Measurements from ENCODE around the gene TRIM26.
"Not testable (repeated sequence)": the region's sequence is repeated elsewhere in the genome, so short reads cannot be mapped to it uniquely, and the experiment has no call there.

The TRIM26 gene

GRCh38 chr6:30169658-30170614 lies 43.3 kb downstream of the TRIM26 start:
- DNase-seq: no peak

DNA sequence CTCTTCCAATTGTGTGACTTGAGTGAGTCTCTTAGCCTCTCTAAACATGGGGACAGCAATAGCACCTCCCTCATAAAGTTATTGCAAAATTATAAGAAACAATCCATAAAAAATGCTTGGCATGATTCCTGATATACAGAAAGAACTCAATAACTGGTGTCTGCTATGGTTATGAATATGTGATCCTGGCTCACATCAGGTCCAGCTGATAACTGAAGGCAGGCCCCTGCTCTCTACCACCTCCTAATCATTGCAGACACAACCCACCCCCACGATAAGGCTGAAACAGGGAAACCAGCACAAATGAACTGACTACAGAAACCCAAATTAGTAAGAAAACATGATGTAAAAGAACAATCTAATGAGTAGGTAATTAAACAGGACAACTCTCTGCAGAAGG lies 44.5 kb downstream of the TRIM26 start:
- no peak for DNase-seq

DNA sequence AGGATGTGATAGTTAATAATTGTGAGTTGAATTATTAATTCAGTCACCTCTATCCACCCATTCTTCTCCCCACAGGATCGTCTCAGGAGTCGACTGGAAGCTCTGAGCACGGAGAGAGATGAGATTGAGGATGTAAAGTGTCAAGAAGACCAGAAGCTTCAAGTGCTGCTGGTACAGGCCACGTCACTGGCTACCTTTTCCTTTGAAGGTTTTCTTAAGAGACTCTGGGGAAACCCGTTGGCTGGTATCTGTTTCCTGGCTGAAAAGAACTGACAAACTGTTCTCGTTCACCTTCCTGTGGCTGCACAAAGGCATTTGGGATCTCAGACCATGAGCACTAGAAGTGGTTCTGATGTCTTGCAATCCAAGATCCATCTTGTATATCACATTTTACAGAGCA lies 46.1 kb downstream of the TRIM26 start:
- DNase-seq: no peak

DNA sequence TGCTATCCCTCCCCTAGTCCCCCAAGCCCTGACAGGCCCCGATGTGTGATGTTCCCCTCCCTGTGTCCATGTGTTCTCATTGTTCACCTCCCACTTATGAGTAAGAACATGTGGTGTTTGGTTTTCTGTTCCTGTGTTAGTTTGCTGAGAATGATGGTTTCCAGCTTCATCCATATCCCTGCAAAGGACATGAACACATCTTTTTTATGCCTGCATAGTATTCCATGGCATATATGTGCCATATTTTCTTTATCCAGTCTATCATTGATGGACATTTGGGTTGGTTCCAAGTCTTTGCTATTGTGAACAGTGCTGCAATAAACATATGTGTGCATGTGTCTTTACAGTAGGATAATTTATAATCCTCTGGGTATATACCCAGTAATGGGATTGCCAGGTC lies 48.0 kb downstream of the TRIM26 start:
- not testable (repeated sequence) for DNase-seq

DNA sequence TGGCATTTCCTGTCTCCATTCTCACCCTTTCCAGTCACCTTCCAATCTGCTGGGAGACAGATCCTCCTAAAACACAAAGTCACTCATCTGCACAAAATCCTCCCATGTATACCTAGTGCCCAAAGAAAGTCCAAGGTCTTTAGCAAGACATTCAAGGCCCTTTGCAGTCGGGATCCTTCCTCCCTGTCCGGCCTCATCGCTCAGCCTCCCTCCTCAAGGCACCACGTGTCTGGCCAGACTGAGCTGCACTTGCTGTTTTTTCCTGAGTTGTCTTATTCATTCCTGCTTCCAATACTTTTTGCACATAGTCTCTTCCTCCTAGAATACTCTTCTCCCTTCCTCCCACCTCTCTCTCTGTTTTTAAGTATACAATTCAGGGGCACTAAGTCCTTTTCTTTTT lies 48.5 kb downstream of the TRIM26 start:
- DNase-seq: no peak

- no peak for DNase-seq
Observed at GRCh38 chr6:30163918-30164654, 49.1 kb downstream of the TRIM26 start.

- DNase-seq: no peak
Observed at GRCh38 chr6:30163090-30163917, 49.9 kb downstream of the TRIM26 start, which contains the start of gene TRIM15. TSS of gene TRIM15 (plus strand) at chr6:30163546. CDS start at chr6:30163685, 139 bp downstream.

DNA sequence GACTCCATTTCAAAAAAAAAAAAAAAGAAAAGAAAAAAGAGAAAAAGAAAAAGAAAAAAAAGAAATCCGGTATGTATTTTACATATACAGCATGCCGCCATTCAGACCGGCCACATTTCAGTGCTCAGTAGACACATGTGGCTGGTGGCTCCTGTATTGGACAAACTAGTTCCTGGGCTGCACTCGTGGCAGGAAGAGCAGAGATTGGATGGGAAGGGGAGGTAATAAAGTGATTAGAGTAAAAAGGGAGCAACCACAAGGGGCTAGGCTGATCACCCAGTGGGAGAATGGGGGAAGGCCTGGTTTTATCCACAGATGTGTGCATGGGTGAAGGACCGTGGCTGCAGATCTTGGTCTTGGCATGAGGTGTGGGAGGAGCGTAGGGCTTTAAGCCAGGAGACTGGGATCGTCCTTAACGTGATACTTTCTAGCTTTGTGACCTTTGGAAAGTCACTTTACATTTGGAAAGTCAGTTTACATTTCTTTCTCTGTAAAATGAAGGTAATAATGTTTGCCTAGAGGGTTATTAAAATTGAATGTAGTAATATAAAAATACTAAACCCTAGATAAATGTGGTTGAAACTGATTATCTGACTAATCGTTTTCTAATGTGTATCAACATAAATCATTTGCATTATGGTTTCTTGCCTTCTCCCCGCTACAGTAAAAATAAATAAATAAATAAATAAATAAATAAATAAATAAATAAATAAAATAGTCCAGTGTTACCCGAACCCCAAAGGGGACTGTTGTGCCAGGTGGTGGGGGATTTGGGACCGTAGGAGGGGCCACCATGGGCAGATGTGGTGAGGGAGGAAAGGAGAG lies 50.7 kb downstream of the TRIM26 start:
- DNase-seq: no peak

DNA sequence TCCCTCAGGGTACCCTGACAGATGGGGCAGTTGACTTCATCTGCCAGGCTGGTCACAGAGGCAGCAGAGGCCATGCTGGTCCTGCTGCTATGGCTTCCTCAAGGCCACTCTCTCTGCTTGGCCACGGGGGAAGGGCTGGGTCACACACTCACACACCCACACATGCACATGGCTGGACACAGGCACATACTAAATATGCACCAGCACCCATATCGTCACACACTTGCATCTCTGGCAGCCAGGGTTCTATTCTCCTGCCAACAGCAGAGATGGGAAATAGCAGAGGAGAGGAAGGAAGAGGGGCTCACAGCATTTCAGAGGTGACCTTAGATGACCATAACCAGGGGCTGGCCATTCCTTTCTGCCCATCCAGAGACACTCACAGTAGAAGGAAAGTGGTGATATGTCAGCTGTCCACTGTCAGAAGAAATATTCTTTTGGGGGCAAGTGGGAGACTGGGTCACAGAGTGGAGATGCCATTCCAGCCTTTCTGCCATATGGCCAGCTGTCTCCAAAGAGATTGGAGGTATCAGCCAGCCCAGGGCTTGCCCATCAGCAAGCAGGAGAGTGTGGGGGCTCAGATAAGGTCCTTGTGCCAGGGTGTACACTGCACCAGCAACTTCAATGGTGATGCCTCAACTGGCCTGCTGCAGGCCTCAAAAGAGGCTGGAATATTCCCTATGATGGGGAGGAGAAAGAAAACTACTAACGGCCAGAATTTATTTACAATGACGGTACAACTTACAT lies 52.2 kb downstream of the TRIM26 start, which contains the start of gene TRIM10:
Gene TRIM10 (minus strand): TSS at position 427 of the 747 bp plus-strand sequence. CDS start 353 bp downstream, at position 74.
- no peak for DNase-seq

- DNase-seq: no peak
Observed at GRCh38 chr6:30160008-30160784, 53.0 kb downstream of the TRIM26 start.

GRCh38 chr6:30158475-30159040 lies 54.6 kb downstream of the TRIM26 start:
- no peak for DNase-seq

DNA sequence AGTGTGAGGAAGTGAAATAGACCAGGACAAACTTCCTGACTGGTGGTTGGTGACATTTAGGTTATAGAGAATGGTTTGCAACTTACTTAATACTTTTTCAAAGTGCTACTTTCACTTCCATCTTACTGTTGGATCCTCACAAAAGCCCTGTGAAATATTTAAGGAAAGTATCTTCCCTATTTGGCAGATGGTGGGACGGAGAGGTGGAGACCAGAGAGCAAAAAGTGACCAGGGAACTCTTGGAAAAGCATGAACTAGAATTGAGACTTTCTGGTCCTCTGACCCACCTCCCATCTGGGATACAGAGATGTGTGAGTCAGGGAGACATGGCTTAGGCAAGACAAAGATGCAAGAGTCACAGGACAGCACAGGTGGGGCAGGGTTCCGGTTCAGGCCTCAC lies 55.2 kb downstream of the TRIM26 start:
- DNase-seq: no peak

GRCh38 chr6:30157581-30157980 lies 55.6 kb downstream of the TRIM26 start:
- no peak for DNase-seq

DNA sequence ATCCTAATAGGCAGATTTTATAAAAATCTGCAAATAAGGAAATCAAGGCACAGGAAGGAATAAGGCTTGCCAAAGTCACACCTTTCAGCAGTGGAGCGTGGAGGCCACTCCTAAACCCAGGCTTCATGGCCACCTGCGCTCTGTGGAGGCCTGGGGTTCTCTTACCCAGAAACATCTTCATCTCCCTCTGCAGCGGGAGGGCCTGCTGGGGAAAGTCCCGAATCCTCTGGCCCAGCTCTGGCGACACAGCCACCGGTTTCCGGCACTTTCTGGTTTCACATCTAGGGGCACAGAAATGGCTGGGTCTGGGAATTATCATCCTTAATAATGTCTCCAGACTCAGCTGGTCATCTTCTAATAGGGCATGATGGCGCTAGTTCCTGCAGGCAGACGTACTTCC lies 56.4 kb downstream of the TRIM26 start:
- DNase-seq: no peak

GRCh38 chr6:30156262-30156599 lies 57.0 kb downstream of the TRIM26 start:
- DNase-seq: no peak

DNA sequence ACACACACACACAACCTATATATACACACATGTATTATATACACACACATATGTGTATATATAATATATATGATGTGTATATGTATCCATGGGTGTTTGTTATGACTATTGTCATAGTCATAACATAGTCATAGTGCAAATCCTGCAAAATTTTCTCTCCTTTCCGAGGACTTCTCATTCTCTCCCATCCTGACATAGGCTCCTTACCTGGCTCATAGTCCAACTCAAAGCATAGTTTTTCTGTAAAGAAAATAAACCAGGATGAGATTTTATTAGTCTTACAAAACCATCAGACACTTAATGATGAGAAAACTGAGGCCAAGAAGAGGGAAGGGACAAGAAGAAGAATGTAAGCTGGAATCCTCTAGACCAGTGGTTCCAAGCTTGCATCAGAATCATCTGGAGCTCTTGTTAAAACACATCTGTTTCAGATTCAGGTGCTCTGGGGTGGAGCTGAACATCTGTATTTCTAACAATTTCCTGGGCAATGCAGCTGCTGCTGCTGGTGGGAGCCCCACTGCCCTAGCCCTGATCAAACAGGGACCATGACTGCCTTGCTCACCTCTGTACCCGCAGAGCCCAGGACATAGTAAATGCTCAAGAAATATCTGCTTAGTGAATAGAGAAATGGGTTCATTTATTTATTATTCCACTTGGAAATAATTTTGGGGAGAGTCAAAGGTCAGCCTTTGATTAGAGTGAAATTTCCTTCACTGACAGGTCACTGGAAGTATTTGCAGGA lies 57.5 kb downstream of the TRIM26 start:
- DNase-seq: no peak

- DNase-seq: no peak
Observed at GRCh38 chr6:30154709-30155519, 58.3 kb downstream of the TRIM26 start.

GRCh38 chr6:30154061-30154460 lies 59.1 kb downstream of the TRIM26 start:
- DNase-seq: no peak

Data from NCI-H2081 treated with DMSO at 0.1 percent for 48 hours (cell line).